Esophagus muscularis mucosa (tissue), 4 donors: ENCODE data around the gene STIMATE. TPM values are rescaled to one million over a fixed set of nuclear protein-coding genes. Genes with fewer than 3 reads are reported as not detected.

Source experiments
- DNase-seq: peaks from one replicate; pipeline ENCODE4 v3.0.0-alpha.2; 2017; ENCODE audit errors: extremely low spot score
- H3K27ac ChIP-seq, 4 donors: fragments of 200-600 bp; sonication (generic); replicated peaks in 1 of 4; 1 replicate in 3 of 4; 2 replicates in 1 of 4; pipeline ENCODE4 v1.5.1; 2016 to 2019; ENCODE audit warnings: mild to moderate bottlenecking in 1 of 4
- H3K27me3 ChIP-seq, 4 donors: fragments of 200-600 bp; sonication (generic); one replicate each; pipeline versions ENCODE4 v1.5.1 to v1.6.0; 2016 to 2019
- H3K36me3 ChIP-seq, 4 donors: fragments of 200-600 bp; sonication (generic); one replicate each; pipeline ENCODE4 v1.5.1; 2016 to 2019
- H3K4me1 ChIP-seq, 4 donors: fragments of 200-600 bp; sonication (generic); one replicate each; pipeline ENCODE4 v1.5.1; 2016 to 2019
- H3K4me3 ChIP-seq, 4 donors: fragments of 200-600 bp; sonication (generic); 1 replicate in 2 of 4; 2 replicates in 2 of 4; pipeline ENCODE4 v1.5.1; 2016 to 2019; ENCODE audit warnings: mild to moderate bottlenecking in 4 of 4, moderate library complexity in 1 of 4
- H3K9me3 ChIP-seq, 4 donors: fragments of 200-600 bp; sonication (generic); 1 replicate in 3 of 4; 2 replicates in 1 of 4; pipeline ENCODE4 v1.5.1; 2016 to 2019
- EP300 ChIP-seq: sonication (generic); formaldehyde crosslinking; IDR thresholded peaks from one replicate; pipeline ENCODE4 v1.6.1; 2017; ENCODE audit warnings: antibody characterized with exemption
- POLR2A ChIP-seq: fragments of 450-650 bp; IDR thresholded peaks from one replicate; pipeline ENCODE4 v1.6.1; 2017; ENCODE audit warnings: antibody characterized with exemption, moderate library complexity, mild to moderate bottlenecking, low read depth
- POLR2AphosphoS5 ChIP-seq, 2 donors: sonication (generic); formaldehyde crosslinking; IDR thresholded peaks; one replicate each; pipeline ENCODE4 v1.6.1; 2017; ENCODE audit warnings: antibody characterized with exemption in 2 of 2
- WGBS: methylation state at CpG from one replicate; pipeline ENCODE4 v1.1.5; 2018; 5-methylcytosine and 5-hydroxymethylcytosine counted together
- intact Hi-C: fragments of 100-400 bp; cut with DNase I; formaldehyde crosslinking; loops from one replicate; pipeline ENCODE4 v1.15.1; 2023
- total RNA-seq, 4 donors: library from RNA; depleted of rRNA; stranded (reverse); fragments of >200 nt; gene quantifications; one replicate each; pipeline versions ENCODE4 v1.1.0 to v1.2.1, GENCODE V29; 2016
- TF ChIP-seq, protein P1 (sequence below), 3 experiments: fragments of 200-600 bp in 2 of 3; fragments of 450-650 bp in 1 of 3; sonication (generic) in 2 of 3; IDR thresholded peaks; one replicate each; pipeline ENCODE4 v1.5.1; 2017 to 2019; ENCODE audit warnings: antibody characterized with exemption in 3 of 3, mild to moderate bottlenecking in 2 of 3, moderate library complexity in 1 of 3

STIMATE gene
- total RNA-seq, 4 donors from 2014 or later, result 10.4 to 23.6 (median 14.7) TPM

DNA sequence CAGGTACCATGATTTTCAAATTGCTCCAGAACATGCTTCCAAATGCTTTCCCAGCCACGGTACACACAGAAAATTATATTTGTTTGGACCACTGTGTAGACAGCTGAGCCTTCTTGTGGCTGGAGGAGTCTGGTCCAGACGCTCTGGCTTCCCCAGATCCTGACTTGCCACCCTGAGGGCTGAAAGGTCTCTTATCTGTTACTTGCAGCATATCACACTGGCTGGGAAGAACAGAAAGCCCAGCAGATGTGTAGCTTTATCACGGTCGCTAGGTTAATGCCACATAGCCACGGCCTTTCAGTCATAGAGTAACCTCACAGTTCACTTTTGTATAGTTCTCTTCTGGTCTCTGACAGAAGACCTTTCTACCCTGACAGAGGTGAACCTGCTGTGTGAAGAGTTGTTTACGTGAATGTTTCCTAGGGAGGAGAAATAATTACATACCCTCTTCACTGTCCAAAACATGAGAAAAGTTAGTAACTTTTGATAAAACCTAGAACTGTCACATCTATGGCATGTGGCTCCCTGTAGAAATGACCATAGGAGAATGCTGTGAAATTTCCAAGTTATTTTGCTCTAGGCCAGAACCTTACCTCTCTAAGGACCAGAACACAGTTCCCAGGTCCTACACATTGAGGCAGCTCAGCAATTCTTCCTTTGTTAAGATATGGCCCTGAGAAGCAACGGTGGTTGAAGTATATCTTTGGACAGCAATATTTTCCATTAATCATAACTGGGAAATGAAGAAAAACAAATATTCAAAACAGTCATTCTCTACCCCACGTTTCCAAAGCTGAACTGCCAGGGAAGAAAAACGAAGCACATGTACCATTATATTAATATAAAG is 15.8 kb upstream of the STIMATE start:
- H3K27me3 ChIP-seq, result no peaks in the 10 kb centered on the region
- 75% methylated on average over 9 of the region's 9 CpGs for WGBS
- TF ChIP-seq EP300 (no peak), POLR2A (no peak), POLR2AphosphoS5 (IDR thresholded peaks at IDR 0.05) (no peak)
- TF ChIP-seq, protein P1, sequence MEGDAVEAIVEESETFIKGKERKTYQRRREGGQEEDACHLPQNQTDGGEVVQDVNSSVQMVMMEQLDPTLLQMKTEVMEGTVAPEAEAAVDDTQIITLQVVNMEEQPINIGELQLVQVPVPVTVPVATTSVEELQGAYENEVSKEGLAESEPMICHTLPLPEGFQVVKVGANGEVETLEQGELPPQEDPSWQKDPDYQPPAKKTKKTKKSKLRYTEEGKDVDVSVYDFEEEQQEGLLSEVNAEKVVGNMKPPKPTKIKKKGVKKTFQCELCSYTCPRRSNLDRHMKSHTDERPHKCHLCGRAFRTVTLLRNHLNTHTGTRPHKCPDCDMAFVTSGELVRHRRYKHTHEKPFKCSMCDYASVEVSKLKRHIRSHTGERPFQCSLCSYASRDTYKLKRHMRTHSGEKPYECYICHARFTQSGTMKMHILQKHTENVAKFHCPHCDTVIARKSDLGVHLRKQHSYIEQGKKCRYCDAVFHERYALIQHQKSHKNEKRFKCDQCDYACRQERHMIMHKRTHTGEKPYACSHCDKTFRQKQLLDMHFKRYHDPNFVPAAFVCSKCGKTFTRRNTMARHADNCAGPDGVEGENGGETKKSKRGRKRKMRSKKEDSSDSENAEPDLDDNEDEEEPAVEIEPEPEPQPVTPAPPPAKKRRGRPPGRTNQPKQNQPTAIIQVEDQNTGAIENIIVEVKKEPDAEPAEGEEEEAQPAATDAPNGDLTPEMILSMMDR (IDR thresholded peaks at IDR 0.05), result no peak

DNA sequence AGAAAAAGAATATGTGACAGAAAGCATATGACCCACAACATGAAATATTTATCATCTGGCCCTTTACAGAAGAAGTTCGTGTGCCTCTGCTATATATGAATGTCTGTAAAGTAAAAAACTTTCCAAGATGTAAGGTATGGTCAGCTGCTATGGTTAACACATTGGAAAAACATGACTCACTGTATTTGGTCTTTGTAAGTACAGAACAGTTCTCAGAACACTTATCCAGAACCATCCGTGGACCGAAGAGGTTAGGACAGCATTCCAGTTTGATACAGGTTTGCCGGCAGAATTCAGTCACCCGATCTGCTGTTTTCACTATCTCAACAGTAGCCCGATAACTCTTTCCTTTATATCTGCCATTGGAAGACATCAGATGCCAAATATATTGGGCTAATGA is 13.5 kb upstream of the STIMATE start:
- WGBS, result 91% methylated on average over 6 of the region's 6 CpGs
- intact Hi-C loops, result no loop called here

More for the DNA sequence above, 15.8 kb upstream of the STIMATE start:
- DNase-seq, result no peak
- H3K27ac ChIP-seq, result no peak overlapping the region
- H3K4me1 ChIP-seq, result no peaks in the 10 kb centered on the region
- no peak overlapping the region for H3K4me3 ChIP-seq
- H3K9me3 ChIP-seq, result no peaks in the 10 kb centered on the region
- intact Hi-C loops, result no loop called here
- peaks cover 38 to 82% (median 44%) of the 10 kb centered on the region in 4 donors for H3K36me3 ChIP-seq

DNA sequence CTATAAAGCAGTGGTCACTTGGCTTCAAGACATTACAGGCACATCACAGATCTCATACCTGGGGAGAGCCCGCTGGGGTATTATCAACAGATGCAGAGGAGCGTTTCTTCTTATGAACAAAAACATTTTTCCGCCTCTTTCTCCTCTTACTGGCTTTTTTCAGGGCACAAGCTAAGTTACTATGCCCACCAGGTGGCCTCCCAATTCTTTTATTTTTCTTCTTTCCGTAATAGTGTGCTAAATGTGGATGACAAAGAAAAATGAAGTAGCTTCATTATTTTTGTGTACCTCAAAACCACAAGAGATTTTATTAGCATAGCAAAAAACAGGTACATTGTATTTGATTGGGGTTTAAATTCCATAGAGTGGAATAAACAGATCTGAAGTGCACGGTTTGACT is 10.1 kb upstream of the STIMATE start:
- Histone ChIP-seq H3K27ac (no peak overlapping the region), H3K36me3 (peaks cover 19 to 82% (median 51%) of the 10 kb centered on the region in 4 donors), H3K9me3 (no peaks in the 10 kb centered on the region), H3K4me3 (no peak overlapping the region), H3K27me3 (no peaks in the 10 kb centered on the region), H3K4me1 (no peaks in the 10 kb centered on the region)
- 84% methylated on average over 5 of the region's 5 CpGs for WGBS
- intact Hi-C loops, result no loop called here
- DNase-seq, result no peak
- TF ChIP-seq POLR2A, result no peak
- no peak for TF ChIP-seq EP300

More for the DNA sequence above, 13.5 kb upstream of the STIMATE start:
- no peaks in the 10 kb centered on the region for H3K27me3 ChIP-seq
- no peaks in the 10 kb centered on the region for H3K4me1 ChIP-seq
- H3K36me3 ChIP-seq, result peaks cover 39 to 85% (median 49%) of the 10 kb centered on the region in 4 donors
- no peak overlapping the region for H3K4me3 ChIP-seq
- DNase-seq, result no peak
- TF ChIP-seq EP300 (no peak), POLR2AphosphoS5 (IDR thresholded peaks at IDR 0.05) (no peak), POLR2A (no peak)
- TF ChIP-seq, protein P1 (IDR thresholded peaks at IDR 0.05), result no peak
- H3K27ac ChIP-seq, result no peak overlapping the region
- H3K9me3 ChIP-seq, result no peaks in the 10 kb centered on the region

DNA sequence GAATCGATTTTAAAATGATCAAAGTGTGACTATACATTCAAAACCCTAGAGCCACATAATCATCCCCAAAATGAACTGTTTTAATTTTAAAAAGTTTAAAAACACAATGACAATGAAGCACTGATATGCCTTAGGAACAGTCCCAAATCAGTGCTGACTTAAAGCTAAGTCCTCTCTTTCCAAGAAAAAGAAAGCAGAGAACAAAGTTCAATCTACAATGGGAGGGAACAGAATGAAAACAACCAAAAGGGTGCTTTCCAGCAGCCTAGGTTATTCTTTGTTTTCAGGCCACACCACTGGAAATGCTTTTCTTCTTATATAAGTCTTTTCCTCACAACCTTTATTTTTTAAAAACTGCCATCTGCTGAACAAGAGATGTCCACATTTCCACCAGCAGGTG is 7.2 kb upstream of the STIMATE start:
- no peak for DNase-seq
- Histone ChIP-seq H3K4me1 (no peaks in the 10 kb centered on the region), H3K36me3 (peaks cover 14 to 52% (median 34%) of the 10 kb centered on the region in 4 donors), H3K4me3 (no peak overlapping the region), H3K27ac (no peak overlapping the region), H3K9me3 (no peaks in the 10 kb centered on the region), H3K27me3 (no peaks in the 10 kb centered on the region)
- 87% methylated on average over 1 of the region's 1 CpG for WGBS
- TF ChIP-seq, protein P1 (IDR thresholded peaks at IDR 0.05), result no peak
- TF ChIP-seq POLR2A, result no peak
- no peak for TF ChIP-seq POLR2AphosphoS5 (IDR thresholded peaks at IDR 0.05)
- TF ChIP-seq EP300, result no peak
- intact Hi-C loops, result no loop called here

DNA sequence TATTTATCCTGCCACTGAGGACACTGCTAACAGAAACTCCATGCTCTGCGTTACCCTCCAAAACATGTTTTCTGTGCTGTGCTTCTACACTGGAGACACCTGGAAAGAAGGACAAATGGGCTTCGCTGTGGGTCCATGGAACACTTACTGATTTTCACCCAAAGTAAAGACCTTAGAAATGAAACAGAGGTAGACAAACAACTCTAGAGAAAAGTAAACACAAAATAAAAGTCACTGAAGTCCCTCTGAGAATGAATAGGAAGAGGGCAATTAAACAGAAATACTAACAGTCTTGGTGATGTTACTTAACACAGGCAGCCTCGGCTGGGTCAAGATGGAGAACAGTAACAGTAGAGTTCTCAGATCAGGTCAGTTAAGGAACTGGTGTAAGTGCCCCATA is 6.7 kb upstream of the STIMATE start:
- DNase-seq, result no peak
- H3K9me3 ChIP-seq, result no peaks in the 10 kb centered on the region
- 87% methylated on average over 3 of the region's 3 CpGs for WGBS
- H3K36me3 ChIP-seq, result peaks cover 14 to 49% (median 34%) of the 10 kb centered on the region in 4 donors
- H3K4me1 ChIP-seq, result no peaks in the 10 kb centered on the region
- no peak overlapping the region for H3K4me3 ChIP-seq
- H3K27ac ChIP-seq, result no peak overlapping the region
- intact Hi-C loops, result no loop called here
- no peaks in the 10 kb centered on the region for H3K27me3 ChIP-seq
- TF ChIP-seq, protein P1 (IDR thresholded peaks at IDR 0.05), result no peak
- TF ChIP-seq POLR2A (no peak), POLR2AphosphoS5 (IDR thresholded peaks at IDR 0.05) (no peak), EP300 (no peak)
